GM23338 (cell line): ENCODE results near the gene PIBF1. TPM values are rescaled to one million over a fixed set of nuclear protein-coding genes. Genes with fewer than 3 reads are reported as not detected.

Experiments
- ATAC-seq: fragments of 200-7000 bp; cut with Tn5 transposase; 3 replicates; pipeline ENCODE4 v1.9.1; 2020
- DNase-seq: peaks from one replicate; pipeline ENCODE4 v3.0.0-alpha.2; 2015; ENCODE audit warnings: low spot score
- H2AFZ ChIP-seq: fragments of 200-600 bp; sonication (generic); 2 replicates; pipeline ENCODE4 v1.8.0; 2016; ENCODE audit warnings: antibody characterized with exemption, mild to moderate bottlenecking, moderate library complexity
- H3F3A ChIP-seq: fragments of 200-600 bp; sonication (generic); replicated peaks from 2 replicates; pipeline ENCODE4 v1.8.0; 2017; ENCODE audit warnings: antibody characterized with exemption, mixed run types, low read depth
- H3K27ac ChIP-seq: fragments of 200-600 bp; sonication (generic); 2 replicates; pipeline ENCODE4 v1.6.1; 2016; ENCODE audit warnings: low read depth
- H3K27me3 ChIP-seq: fragments of 200-600 bp; sonication (generic); 2 replicates; pipeline ENCODE4 v1.8.0; 2016; ENCODE audit warnings: mild to moderate bottlenecking, mixed run types, moderate library complexity; ENCODE audit not compliant: insufficient read depth
- H3K36me3 ChIP-seq: fragments of 200-600 bp; sonication (generic); 2 replicates; pipeline ENCODE4 v1.8.0; 2016; ENCODE audit warnings: mild to moderate bottlenecking; ENCODE audit not compliant: insufficient read depth
- H3K4me1 ChIP-seq: fragments of 200-600 bp; sonication (generic); 2 replicates; pipeline ENCODE4 v1.8.0; 2016; ENCODE audit warnings: mild to moderate bottlenecking, moderate library complexity; ENCODE audit not compliant: insufficient read depth
- H3K4me2 ChIP-seq: fragments of 200-600 bp; sonication (generic); 2 replicates; pipeline ENCODE4 v1.7.1; 2017; ENCODE audit warnings: mixed run types
- H3K4me3 ChIP-seq: fragments of 200-600 bp; sonication (generic); 2 replicates; pipeline ENCODE4 v1.6.1; 2016; ENCODE audit warnings: mixed run types
- H3K79me2 ChIP-seq: fragments of 200-600 bp; sonication (generic); replicated peaks from 2 replicates; pipeline ENCODE4 v1.8.0; 2017; ENCODE audit warnings: mild to moderate bottlenecking; ENCODE audit not compliant: insufficient read depth
- H3K9me2 ChIP-seq: fragments of 200-600 bp; sonication (generic); 2 replicates; pipeline ENCODE4 v1.8.0; 2017; ENCODE audit not compliant: insufficient read depth
- H4K20me1 ChIP-seq: fragments of 200-600 bp; sonication (generic); replicated peaks from 2 replicates; pipeline ENCODE4 v1.8.0; 2017; ENCODE audit warnings: mild to moderate bottlenecking; ENCODE audit not compliant: insufficient read depth
- H3K27ac Mint-ChIP-seq: 2 replicates; pipeline ENCODE4 v1.8.0; 2020; ENCODE audit warnings: inconsistent platforms, mild to moderate bottlenecking, moderate library complexity, mixed read lengths
- H3K27me3 Mint-ChIP-seq: 3 replicates; pipeline ENCODE4 v1.8.0; 2022; ENCODE audit warnings: low read depth, mild to moderate bottlenecking, moderate library complexity, mixed read lengths, inconsistent platforms; ENCODE audit not compliant: insufficient read depth, poor library complexity
- H3K36me3 Mint-ChIP-seq: 3 replicates; pipeline ENCODE4 v1.8.0; 2021; ENCODE audit warnings: low read depth, mild to moderate bottlenecking, inconsistent platforms, moderate library complexity, mixed read lengths
- H3K4me1 Mint-ChIP-seq: 3 replicates; pipeline ENCODE4 v1.8.0; 2020; ENCODE audit warnings: mild to moderate bottlenecking, inconsistent platforms, mixed read lengths
- H3K4me3 Mint-ChIP-seq: 3 replicates; pipeline ENCODE4 v1.8.0; 2021; ENCODE audit warnings: moderate library complexity, mild to moderate bottlenecking, inconsistent platforms, mixed read lengths
- H3K9me3 Mint-ChIP-seq: 3 replicates; pipeline ENCODE4 v1.8.0; 2020; ENCODE audit warnings: moderate library complexity, mild to moderate bottlenecking, inconsistent platforms, mixed read lengths
- CREB1 ChIP-seq: fragments of 250-450 bp; sonication (Bioruptor Pico); IDR thresholded peaks from 2 replicates; pipeline ENCODE4 v1.5.0; 2020; ENCODE audit warnings: low read depth, mild to moderate bottlenecking, moderate library complexity
- CTCF ChIP-seq, 2 experiments: fragments of 200-600 bp in 1 of 2; sonication (generic) in 1 of 2; conservative IDR thresholded peaks; 2 replicates each; pipeline versions ENCODE4 v1.5.1 to v1.6.1; 2016 to 2017; ENCODE audit warnings: antibody characterized with exemption in 2 of 2, low read depth in 2 of 2, mild to moderate bottlenecking in 2 of 2, moderate library complexity in 1 of 2
- ETS1 ChIP-seq: IDR thresholded peaks from 2 replicates; pipeline ENCODE4 v1.6.1; 2016; ENCODE audit warnings: antibody characterized with exemption
- EZH2 ChIP-seq: fragments of 200-600 bp; sonication (generic); IDR thresholded peaks from one replicate; pipeline ENCODE4 v1.8.0; 2017; ENCODE audit warnings: antibody characterized with exemption, mild to moderate bottlenecking, low read depth; ENCODE audit not compliant: unreplicated experiment
- JUNB ChIP-seq: IDR thresholded peaks from one replicate; pipeline ENCODE4 v1.6.1; 2016; ENCODE audit warnings: antibody characterized with exemption; ENCODE audit not compliant: unreplicated experiment
- NANOG ChIP-seq: IDR thresholded peaks from 2 replicates; pipeline ENCODE4 v1.6.1; 2016; ENCODE audit warnings: antibody characterized with exemption, borderline replicate concordance
- POLR2AphosphoS5 ChIP-seq: IDR thresholded peaks from 2 replicates; pipeline ENCODE4 v1.6.1; 2016; ENCODE audit warnings: antibody characterized with exemption, low read depth
- STAT1 ChIP-seq: IDR thresholded peaks from one replicate; pipeline ENCODE4 v1.6.1; 2016; ENCODE audit warnings: antibody characterized with exemption; ENCODE audit not compliant: unreplicated experiment
- ZNF114 ChIP-seq: fragments of 250-450 bp; sonication (Bioruptor Pico); IDR thresholded peaks from 2 replicates; pipeline ENCODE4 v1.5.0; 2020; ENCODE audit warnings: mild to moderate bottlenecking, moderate library complexity
- ZNF331 ChIP-seq: fragments of 250-450 bp; sonication (Bioruptor Pico); IDR thresholded peaks from 2 replicates; pipeline ENCODE4 v1.5.0; 2020; ENCODE audit warnings: low read depth, mild to moderate bottlenecking, moderate library complexity
- long read RNA-seq: library from polyadenylated mRNA; unstranded; transcript quantifications from one replicate; pipeline ENCODE4 v2.0.0, GENCODE V29; 2020; ENCODE audit not compliant: unreplicated experiment
- polyA plus RNA-seq: library from polyadenylated mRNA; unstranded; fragments of >200 nt; fragmentation: Nextera tagmentation; extraction: Ambion mirVana; gene quantifications from 2 replicates; pipeline ENCODE4 v1.2.1, GENCODE V29; 2016
- total RNA-seq: library from RNA; depleted of rRNA; stranded (reverse); fragments of >200 nt; shearing (Covaris generic); gene quantifications from 2 replicates; pipeline ENCODE4 v1.2.3, GENCODE V29; 2014; rRNA removed
- TF ChIP-seq, protein P1 (sequence below): IDR thresholded peaks from one replicate; pipeline ENCODE4 v1.6.1; 2018; ENCODE audit warnings: antibody characterized with exemption; ENCODE audit not compliant: unreplicated experiment
- TF ChIP-seq, protein P2 (sequence below): fragments of 250-450 bp; sonication (Bioruptor Pico); IDR thresholded peaks from 2 replicates; pipeline ENCODE4 v1.5.0; 2020; ENCODE audit warnings: mild to moderate bottlenecking, moderate library complexity

PIBF1 gene
- total RNA-seq (15.6 and 22.6 TPM in 2 replicates), polyA plus RNA-seq (11.4 and 14.9 TPM in 2 replicates)
- long read RNA-seq, partial matches to known transcripts: 11 of 14 reads
- long read RNA-seq, other reads (novel, unspliced or antisense): 3 of 14 reads

DNA sequence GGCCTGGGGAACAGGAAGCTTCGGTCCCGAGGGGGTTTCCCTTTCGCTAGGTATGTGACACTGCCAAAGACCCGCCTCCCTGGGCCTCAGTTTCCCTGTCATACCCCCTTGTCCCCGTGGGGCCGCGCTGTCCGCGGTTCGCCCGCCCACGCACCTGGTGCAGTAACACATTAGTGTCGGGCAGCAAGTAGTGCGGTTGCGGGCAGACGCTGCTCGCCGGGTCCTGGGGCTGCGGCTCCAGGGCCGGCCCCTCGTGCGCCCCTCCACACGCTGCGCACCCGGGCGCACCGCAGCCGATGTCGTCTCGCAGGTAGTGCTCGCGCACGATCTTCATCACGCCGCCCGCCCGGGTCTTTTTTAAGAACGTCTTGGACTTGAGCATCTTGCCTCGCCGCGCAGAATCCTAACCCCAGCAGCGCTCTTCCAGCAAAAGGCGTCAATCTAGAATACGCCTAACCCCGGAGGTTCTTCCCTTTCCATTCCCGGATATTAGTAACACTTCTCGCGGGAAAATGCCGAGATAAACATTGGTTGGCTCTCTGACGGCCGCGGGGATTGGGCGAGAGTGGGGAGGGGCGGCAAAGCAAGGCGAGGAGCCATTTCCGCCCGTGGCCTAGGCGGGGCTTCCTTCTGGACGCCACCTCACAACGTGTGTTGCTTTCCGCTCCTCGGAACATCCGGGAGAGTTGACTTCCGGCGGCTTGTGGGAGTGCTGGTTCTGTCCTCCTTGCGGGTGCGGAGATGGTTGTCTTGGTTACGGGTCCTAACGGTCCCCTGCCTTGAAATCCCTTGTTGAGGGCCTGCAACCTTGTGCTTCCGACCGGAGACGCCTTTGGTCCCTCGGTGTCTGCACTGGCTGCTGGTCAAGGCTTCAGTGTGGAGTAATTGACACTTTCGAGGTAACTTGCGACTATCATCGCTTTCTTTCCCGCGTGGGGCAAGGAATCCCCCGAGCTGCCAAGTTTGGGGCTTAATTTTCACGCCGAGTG, at the start of gene PIBF1, which contains the start of gene DIS3:
PIBF1 (plus strand) TSS at position 683 of the 989 bp plus-strand sequence. CDS start 1,337 bp downstream, outside the sequence.
DIS3 (minus strand) TSS at position 450 of the 989 bp plus-strand sequence; CDS start at position 382, 68 bp downstream.
- peaks cover 7% of the 10 kb centered on the region for H3K27me3 Mint-ChIP-seq
- H3K9me3 Mint-ChIP-seq: no peaks in the 10 kb centered on the region; the same call in 2 of the 3 replicates
- H3K4me3 ChIP-seq: peak within 1 kb of the TSS; percentile 71
- H3K4me1 ChIP-seq: peaks cover 16% of the 10 kb centered on the region; the same call in 1 of the 2 replicates
- peak within 1 kb of the TSS; percentile 100 for H3K27ac Mint-ChIP-seq
- peak within 1 kb of the TSS; percentile 91 for H3K4me2 ChIP-seq
- H3K27me3 ChIP-seq: no peaks in the 10 kb centered on the region
- H3K36me3 ChIP-seq: peaks cover 12% of the 10 kb centered on the region; the same call in 1 of the 2 replicates
- H3K4me3 Mint-ChIP-seq: peak within 1 kb of the TSS; percentile 99
- peak within 1 kb of the TSS; percentile 51; the same call in 1 of the 2 replicates for H3K27ac ChIP-seq
- peaks cover 12% of the 10 kb centered on the region for H3K4me1 Mint-ChIP-seq
- H3F3A ChIP-seq: no peaks in the 10 kb centered on the region
- peak; percentile 99 for DNase-seq
- no peaks in the 10 kb centered on the region for H3K9me2 ChIP-seq
- peaks cover 27% of the 10 kb centered on the region for H3K36me3 Mint-ChIP-seq
- no peaks in the 10 kb centered on the region; the same call in 1 of the 2 replicates for H4K20me1 ChIP-seq
- peak; percentile 98 for ATAC-seq
- H3K79me2 ChIP-seq: peaks cover 69% of the 10 kb centered on the region
- H2AFZ ChIP-seq: peak within 1 kb of the TSS; percentile 83
- no peak for TF ChIP-seq JUNB
- no peak for TF ChIP-seq STAT1
- TF ChIP-seq, protein P1, sequence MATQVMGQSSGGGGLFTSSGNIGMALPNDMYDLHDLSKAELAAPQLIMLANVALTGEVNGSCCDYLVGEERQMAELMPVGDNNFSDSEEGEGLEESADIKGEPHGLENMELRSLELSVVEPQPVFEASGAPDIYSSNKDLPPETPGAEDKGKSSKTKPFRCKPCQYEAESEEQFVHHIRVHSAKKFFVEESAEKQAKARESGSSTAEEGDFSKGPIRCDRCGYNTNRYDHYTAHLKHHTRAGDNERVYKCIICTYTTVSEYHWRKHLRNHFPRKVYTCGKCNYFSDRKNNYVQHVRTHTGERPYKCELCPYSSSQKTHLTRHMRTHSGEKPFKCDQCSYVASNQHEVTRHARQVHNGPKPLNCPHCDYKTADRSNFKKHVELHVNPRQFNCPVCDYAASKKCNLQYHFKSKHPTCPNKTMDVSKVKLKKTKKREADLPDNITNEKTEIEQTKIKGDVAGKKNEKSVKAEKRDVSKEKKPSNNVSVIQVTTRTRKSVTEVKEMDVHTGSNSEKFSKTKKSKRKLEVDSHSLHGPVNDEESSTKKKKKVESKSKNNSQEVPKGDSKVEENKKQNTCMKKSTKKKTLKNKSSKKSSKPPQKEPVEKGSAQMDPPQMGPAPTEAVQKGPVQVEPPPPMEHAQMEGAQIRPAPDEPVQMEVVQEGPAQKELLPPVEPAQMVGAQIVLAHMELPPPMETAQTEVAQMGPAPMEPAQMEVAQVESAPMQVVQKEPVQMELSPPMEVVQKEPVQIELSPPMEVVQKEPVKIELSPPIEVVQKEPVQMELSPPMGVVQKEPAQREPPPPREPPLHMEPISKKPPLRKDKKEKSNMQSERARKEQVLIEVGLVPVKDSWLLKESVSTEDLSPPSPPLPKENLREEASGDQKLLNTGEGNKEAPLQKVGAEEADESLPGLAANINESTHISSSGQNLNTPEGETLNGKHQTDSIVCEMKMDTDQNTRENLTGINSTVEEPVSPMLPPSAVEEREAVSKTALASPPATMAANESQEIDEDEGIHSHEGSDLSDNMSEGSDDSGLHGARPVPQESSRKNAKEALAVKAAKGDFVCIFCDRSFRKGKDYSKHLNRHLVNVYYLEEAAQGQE: no peak
- peak; percentile 86 for TF ChIP-seq ETS1
- no peak for TF ChIP-seq EZH2
- TF ChIP-seq, protein P2, sequence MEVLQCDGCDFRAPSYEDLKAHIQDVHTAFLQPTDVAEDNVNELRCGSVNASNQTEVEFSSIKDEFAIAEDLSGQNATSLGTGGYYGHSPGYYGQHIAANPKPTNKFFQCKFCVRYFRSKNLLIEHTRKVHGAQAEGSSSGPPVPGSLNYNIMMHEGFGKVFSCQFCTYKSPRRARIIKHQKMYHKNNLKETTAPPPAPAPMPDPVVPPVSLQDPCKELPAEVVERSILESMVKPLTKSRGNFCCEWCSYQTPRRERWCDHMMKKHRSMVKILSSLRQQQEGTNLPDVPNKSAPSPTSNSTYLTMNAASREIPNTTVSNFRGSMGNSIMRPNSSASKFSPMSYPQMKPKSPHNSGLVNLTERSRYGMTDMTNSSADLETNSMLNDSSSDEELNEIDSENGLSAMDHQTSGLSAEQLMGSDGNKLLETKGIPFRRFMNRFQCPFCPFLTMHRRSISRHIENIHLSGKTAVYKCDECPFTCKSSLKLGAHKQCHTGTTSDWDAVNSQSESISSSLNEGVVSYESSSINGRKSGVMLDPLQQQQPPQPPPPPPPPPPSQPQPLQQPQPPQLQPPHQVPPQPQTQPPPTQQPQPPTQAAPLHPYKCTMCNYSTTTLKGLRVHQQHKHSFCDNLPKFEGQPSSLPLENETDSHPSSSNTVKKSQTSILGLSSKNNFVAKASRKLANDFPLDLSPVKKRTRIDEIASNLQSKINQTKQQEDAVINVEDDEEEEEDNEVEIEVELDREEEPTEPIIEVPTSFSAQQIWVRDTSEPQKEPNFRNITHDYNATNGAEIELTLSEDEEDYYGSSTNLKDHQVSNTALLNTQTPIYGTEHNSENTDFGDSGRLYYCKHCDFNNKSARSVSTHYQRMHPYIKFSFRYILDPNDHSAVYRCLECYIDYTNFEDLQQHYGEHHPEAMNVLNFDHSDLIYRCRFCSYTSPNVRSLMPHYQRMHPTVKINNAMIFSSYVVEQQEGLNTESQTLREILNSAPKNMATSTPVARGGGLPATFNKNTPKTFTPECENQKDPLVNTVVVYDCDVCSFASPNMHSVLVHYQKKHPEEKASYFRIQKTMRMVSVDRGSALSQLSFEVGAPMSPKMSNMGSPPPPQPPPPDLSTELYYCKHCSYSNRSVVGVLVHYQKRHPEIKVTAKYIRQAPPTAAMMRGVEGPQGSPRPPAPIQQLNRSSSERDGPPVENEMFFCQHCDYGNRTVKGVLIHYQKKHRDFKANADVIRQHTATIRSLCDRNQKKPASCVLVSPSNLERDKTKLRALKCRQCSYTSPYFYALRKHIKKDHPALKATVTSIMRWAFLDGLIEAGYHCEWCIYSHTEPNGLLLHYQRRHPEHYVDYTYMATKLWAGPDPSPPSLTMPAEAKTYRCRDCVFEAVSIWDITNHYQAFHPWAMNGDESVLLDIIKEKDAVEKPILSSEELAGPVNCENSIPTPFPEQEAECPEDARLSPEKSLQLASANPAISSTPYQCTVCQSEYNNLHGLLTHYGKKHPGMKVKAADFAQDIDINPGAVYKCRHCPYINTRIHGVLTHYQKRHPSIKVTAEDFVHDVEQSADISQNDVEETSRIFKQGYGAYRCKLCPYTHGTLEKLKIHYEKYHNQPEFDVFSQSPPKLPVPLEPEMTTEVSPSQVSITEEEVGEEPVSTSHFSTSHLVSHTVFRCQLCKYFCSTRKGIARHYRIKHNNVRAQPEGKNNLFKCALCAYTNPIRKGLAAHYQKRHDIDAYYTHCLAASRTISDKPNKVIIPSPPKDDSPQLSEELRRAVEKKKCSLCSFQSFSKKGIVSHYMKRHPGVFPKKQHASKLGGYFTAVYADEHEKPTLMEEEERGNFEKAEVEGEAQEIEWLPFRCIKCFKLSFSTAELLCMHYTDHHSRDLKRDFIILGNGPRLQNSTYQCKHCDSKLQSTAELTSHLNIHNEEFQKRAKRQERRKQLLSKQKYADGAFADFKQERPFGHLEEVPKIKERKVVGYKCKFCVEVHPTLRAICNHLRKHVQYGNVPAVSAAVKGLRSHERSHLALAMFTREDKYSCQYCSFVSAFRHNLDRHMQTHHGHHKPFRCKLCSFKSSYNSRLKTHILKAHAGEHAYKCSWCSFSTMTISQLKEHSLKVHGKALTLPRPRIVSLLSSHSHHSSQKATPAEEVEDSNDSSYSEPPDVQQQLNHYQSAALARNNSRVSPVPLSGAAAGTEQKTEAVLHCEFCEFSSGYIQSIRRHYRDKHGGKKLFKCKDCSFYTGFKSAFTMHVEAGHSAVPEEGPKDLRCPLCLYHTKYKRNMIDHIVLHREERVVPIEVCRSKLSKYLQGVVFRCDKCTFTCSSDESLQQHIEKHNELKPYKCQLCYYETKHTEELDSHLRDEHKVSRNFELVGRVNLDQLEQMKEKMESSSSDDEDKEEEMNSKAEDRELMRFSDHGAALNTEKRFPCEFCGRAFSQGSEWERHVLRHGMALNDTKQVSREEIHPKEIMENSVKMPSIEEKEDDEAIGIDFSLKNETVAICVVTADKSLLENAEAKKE (CRISPR knock-in tag): no peak
- no peak for TF ChIP-seq CTCF (conservative IDR thresholded peaks at IDR 0.05; ENCODE audit: low read depth in 2 of 2)
- TF ChIP-seq NANOG: 0 out of 2 replicates have a peak, but pooled peaks have one; percentile 32
- peak; percentile 83 for TF ChIP-seq POLR2AphosphoS5
- TF ChIP-seq ZNF114: no peak
- peak; percentile 25; the same call in 1 of the 2 replicates for TF ChIP-seq CREB1 (CRISPR knock-in tag)
- TF ChIP-seq ZNF331 (CRISPR knock-in tag): no peak
